ENCODE results near the gene KRT34.
"Not testable (repeated sequence)": the region's sequence is repeated elsewhere in the genome, so short reads cannot be mapped to it uniquely, and the experiment has no call there.

The KRT34 gene

DNA sequence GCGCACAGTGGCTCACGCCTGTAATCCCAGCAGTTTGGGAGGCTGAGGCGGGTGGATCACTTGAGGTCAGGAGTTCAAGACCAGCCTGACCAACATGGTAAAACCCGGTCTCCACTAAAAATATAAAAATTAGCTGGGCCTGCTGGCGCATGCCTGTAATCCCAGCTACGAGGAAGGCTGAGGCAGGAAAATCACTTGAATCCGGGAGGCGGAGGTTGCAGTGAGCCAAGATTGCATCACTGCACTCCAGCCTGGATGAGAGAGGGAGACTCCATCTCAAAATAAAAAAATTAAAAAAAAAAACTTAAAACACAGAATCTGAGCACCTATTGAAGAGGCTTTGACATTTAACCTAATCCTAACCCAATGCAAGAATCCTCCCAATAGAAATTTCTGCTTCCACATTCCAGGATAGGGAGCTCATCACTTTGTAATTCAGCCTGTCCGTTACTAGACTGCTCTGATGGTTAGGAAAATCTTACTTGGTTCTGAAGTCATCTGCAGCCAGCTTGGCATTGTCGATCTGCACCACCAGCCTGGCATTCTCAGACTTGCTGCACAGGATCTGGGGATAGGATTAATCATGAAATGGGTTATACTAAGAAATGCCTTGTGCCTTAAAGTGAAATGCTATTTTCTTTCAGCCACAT, 14.6 kb downstream of the KRT34 start:
- DNase-seq (ENCODE audit: low read depth in 2 of 2) = no peak

DNA sequence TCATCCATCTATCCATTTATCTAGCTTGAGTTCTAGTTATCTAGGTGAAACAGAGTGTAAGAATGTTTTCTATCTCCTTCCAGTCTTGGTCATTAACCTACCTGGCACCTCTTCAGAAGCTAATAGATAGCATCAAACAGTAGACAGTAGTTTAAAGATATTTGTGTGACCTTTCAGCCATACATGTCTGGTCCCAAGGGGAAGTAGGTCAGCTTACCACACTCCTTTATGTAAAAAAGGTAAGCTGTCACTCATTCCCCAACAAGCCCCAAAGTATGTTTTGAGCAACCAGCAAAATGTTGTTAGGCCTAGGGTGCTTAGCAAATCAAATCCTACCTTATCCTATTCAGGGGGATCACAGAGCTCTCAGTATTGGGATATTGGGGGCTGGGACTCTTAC, 16.0 kb downstream of the KRT34 start:
- no peak for DNase-seq (ENCODE audit: low read depth in 2 of 2)

DNA sequence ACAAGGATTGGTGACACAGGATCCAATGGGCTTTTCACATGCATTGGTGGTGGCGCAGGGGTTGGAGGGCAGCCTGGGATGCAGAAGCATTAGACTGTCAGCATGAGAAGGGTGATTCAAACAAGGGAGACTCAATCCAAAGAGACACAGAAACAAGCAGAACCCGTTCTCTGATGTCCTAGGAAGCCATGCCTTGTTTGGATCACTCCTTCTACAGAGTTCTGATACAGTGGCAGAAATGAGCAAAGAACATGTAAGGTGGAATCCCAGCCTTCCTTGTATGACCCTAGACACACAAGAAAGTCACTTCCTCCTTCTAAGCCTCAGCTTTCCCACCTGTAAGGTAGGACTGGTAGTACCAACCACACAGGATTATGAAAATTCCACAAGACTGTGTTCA, 18.2 kb downstream of the KRT34 start:
- no peak for DNase-seq (ENCODE audit: low read depth in 2 of 2)

DNA sequence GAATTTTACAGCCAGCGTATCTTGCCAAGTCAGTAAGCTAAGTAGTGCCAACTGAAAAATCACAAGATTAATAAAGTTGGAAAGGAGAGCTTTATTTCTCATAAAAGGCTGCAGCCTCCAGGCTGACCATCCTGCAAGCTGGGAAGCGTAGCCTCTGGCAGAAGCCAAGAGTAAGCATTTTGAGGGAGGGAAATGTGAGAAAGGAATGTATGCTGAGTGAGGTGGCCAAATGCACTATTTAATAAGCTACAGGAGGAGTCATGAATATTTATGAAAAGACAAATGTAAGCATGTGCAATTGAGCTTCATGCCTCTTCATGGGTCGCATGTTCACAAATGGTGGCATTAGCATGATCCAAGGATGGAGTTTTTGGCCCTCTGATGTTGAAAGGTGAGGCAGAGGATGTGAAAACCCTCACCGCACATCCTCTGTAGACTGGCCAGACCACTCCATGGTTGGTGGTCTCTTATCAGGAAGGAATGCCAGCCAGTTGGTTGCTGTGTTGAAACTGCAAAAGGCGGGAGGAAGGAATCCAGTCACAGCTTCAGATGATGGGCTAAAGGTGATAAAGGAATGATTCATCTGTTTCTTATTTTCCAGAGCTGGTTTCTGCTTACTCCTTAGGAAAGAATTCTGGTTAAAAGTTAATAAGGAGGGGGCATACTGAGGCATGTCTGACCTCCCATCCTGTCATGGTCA, 21.7 kb downstream of the KRT34 start:
- DNase-seq (ENCODE audit: low read depth in 2 of 2) = no peak

DNA sequence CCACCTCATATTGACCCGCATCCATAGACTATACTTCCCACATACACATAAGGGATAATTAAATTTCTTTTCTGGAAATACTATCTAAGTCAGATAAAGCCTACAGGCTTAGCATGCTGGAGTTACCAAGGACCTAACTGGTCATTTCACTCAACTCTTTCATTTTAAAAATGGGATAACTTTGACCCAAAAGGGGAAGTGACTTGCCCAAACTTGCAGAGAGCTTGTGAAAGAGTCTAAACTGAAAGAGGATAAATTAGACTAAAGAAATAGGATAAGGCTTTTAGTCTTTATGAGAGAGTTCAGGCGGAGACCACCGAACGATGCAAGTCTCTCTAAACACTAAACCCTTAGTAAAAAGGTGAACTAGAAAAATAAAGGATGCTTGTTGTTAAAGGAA, 27.6 kb downstream of the KRT34 start:
- no peak for DNase-seq (ENCODE audit: low read depth in 2 of 2)

DNA sequence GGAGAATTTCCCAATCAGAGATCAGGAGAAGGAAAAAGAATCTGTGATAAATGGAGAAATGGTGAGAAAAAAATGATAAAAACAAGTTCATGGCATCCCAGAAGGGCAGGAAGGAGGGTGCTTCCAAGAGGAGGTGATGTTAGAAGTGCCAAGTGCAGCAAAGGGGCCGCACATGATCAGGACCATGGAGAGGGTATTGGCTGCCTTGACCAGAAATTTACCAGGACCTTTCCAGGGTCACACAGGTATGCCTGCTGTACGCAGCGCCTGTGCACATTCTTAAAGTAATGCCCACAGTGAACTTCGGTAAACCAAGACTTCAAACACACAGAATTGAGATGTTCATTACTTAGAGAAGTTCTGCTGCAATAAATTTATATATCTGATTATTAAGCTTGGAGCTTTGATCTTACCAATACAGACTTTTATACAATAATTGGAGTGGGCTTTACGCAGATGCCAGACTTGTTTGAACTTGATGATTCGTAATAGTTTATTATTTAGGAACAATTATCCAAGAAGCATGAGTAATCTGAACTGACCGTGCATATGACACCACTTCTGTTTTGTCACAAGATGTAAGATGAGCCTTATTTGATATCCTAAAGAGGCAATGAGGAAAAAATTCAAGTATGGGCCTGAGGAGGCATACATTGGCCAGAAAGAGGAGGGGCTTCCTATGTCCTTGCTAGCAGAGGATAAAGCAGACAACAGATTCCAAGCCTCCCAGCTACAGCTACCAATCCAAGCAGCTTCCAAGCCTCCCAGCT, 29.3 kb downstream of the KRT34 start:
- DNase-seq (ENCODE audit: low read depth in 2 of 2) = no peak

DNA sequence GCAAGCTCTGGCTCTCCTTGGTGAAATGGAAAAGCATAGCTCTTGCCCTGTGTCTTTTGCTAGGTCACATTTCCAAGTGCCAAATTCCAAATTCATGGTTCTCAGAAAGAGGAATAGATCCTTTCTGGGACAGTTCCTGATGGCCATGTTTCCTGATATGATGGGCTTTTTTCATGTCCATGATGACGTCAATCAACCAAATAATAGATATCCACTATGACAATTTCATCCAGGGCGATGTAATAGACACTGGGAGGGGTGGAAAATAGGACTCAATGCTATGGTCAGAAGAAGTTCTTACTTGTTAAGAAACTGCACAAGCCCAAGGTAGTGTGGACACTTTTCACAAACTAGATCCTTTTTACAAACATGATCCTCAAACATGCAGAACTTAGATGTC, 30.9 kb downstream of the KRT34 start:
- no peak for DNase-seq (ENCODE audit: low read depth in 2 of 2)

DNA sequence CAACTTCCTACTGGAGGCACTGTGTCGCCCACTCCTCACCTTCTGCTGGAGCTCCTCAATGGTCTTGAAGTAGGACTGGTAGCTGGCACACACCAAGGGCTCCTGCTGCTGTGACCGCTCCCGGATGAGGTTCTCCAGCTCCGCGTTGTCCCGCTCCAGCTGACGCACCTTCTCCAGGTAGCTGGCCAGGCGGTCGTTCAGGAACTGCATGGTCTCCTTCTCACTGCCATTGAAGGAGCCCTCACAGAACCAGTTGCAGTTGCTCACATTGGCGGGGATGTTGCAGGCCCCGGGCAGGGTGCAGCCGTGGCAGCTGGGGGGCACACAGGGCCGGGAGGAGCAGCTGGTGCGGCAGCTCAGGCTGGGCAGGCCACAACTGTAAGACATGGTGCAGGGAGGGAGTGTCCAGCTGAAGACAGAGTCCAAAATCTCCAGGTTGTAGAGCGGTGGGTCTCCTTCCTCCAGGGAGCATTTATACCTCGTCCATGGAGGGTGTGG, 31.7 kb downstream of the KRT34 start, which contains the start of gene KRT33A:
TSS of gene KRT33A (minus strand) at position 448 of the 498 bp plus-strand sequence. CDS start at position 387, 61 bp downstream.
- DNase-seq (ENCODE audit: low read depth in 2 of 2) = not testable (repeated sequence)

DNA sequence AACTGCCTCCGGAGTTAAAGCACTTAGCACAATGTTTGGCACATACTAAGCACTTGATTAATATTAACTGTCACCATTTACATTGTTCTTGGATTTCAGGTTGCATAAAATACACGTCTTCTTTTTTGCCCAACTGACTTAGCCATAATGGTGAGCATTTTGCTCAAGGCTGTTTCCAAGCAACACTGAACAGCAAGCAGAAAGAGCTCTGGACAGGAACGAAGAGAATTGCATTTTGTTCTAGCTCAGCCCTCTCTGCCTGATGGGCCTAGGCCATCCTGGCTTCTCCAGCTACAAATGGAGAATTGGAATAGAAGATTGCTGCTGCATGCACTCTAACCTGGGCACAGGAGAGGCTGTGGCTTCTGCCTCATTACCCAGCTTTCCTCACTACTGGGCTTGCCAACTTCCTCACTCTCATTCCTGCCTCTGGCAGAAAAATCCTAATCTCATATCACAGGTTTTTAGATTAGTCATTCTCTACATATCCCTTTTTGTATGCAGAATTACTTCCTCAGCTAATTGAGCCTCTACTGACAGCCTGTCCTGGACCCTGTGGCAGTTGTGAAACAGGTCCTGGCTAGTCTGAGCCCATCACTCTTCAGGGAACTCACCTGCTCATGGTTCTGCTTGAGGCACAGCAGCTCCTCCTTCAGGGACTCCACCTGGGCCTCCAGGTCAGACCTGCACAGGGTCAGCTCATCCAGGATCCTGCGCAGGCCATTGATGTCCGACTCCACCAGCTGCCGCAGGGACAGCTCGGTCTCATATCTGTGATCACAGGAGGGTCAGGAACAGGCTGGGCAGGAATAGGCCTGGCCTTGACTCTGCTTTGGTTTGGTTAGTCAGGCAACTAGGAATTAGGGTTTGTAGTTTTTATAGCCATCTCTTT, 34.0 kb downstream of the KRT34 start:
- DNase-seq (ENCODE audit: low read depth in 2 of 2) = no peak

DNA sequence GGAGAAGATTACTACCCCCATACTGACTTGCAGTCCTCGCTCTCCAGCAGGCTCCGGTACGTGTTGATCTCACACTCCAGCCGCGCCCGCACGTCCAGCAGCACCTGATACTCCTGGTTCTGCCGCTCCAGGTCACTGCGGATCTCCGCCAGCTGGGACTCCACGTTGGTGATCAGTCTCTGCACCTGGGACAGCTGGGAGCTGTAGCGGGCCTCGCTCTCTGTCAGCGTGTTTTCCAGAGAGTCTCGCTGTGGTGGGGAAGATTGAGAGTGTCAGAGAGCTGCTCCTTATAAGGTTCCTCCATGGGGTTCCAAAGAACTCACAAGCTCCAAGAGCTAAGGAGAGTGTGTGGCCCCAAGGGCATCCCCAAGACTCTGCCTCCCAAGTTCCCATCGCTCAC, 35.7 kb downstream of the KRT34 start:
- not testable (repeated sequence) for DNase-seq (ENCODE audit: low read depth in 2 of 2)

DNA sequence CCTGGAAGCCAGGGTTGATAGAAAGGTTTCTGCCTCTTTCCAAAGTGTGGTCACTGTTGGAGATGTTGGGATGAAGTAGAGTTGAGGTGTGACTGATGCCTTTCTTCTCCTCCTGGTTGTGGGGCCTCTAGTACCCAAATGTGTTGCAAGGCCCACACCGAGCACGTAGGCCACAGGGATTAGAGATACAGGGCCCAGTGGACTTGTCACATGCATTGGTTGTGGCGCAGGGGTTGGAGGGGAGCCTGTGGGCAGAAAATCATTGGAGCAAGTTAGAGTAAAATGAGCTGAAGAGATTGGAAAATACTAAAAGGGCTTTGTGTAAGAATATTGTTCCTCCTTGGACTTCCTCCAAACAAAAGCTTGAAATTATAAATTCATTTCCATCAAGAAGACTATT, 36.1 kb downstream of the KRT34 start:
- DNase-seq (ENCODE audit: low read depth in 2 of 2) = no peak

DNA sequence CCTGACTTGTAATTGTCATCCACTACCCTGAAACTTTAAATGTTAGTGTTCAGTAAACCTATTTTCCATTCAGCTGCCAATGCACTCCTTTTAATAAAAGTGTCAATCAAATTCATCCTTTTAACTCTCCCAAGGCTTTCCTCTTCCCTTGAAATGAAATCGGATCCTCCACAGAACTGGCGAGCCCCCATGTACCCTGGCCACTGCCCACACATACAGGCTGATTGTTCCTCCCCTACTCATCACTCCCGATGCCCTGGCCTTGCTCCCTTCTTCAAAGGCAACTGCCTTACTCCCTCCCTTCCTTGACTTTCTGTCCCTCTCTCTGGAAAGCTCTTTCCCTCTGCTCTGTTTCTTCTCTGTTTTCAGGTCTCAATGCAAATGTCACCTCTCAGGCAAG, 39.1 kb downstream of the KRT34 start:
- DNase-seq (ENCODE audit: low read depth in 2 of 2) = no peak

DNA sequence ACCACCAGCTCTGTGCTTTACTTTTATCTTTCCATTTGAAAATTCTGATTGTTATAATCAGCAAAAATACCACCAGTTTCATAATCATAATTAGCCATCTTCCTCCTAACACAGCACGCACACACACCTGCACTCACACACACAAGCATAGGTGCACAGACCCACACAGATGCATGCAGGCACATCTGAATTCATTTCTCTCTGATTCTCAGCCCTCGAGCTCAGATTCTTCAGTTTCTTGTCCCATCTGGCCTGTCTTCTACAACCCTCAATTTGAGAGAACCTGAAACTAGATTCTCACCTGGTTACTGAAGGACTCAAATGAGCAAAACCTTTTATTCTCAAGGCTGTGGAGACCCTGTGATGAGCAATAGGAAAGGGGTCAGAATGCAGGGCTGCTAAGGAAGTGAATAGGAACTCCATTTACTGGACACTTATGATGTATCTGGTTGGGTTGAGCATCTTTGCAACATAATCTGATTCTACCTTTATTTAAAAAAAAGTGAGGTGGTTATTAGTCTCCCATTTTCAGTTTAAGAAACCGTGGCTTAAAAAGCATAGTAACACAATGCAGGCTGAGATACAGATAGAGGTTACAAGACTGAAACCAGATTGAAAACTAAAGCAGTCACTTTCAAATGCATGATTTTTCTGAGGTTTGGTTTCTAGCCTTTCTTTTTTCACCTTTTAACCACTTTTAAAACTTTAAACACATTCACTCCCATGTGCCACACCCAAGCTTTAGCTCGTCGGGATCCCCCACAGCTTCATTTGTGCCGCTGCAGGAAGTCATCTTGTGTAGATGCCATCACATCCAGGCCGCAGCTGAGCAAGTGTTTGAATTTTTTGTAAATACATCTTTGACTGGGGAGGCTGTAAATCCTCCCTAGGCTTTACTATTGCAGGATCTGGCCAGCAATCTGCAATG, 40.9 kb downstream of the KRT34 start:
- no peak for DNase-seq (ENCODE audit: low read depth in 2 of 2)

DNA sequence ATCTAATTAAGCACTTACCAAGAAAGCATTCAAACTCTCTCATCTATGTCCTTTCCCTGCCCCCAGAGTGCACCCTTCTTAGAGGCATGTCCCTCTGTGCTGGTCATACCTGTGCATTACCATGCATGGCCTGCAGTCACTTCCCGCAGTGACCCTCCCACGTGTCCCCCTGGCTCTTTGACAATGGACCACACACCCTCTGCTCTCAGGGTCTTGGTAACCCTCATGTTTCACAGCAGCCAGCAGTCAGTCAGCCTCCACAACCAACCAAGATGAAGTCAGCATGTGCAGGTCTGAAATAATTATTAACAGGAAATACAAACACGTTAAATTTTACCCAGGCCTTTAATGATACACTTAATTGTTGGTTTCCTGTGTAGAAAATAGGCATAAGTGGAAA, 41.6 kb downstream of the KRT34 start:
- DNase-seq (ENCODE audit: low read depth in 2 of 2) = no peak

DNA sequence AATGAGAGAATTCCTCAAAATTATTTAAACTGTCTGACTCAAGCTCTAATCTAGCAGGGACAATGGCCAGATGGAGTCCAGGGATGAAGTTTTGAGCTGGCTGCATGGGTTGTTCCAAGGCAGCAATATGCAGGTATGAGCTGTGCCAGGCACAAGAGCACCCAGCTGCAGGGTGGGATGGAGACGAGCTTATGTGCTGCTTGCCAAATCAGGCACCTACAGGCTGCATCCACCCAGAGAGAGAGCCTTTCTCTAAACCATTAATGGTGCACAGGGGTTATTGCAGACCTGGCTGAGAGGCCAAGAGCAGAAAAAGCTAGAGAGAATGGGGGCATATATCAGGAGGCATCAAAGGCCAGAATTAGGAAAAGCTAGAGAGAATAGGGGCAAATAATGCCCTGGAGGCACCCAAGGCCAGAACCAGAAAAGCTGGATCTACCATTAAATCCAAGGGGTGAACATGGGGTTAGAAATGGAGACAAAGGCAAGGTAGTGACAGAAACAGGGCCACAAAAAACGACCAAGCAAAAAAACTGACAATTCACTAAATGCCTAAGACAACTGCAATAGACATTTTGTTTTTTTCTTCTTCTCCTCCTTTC, 42.4 kb downstream of the KRT34 start:
- DNase-seq (ENCODE audit: low read depth in 2 of 2) = no peak

DNA sequence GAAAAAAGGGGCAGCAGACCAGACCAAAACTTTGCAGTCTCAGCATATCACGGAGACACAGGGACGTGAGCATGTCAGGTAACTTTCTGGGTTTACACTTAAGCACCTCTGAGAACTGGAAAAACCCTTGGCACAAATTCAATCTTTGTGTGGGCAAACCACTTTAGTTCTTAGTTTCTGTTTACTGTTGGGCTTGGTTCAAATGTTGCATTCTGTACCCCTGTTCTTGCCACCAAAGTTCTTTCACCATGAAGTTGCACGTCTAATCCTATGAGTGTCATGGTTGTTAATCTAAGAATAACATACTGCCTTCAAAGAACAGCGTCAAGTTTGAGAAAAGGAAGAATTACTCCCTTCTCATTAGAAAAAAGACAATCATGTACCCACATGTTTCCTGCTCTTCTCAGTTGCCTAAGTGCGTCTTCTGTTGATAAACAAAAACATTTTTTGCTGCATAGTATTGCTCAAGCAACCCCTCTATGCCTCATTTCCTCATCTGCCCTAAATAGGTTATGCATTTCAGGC, 43.1 kb downstream of the KRT34 start:
- DNase-seq (ENCODE audit: low read depth in 2 of 2) = no peak

DNA sequence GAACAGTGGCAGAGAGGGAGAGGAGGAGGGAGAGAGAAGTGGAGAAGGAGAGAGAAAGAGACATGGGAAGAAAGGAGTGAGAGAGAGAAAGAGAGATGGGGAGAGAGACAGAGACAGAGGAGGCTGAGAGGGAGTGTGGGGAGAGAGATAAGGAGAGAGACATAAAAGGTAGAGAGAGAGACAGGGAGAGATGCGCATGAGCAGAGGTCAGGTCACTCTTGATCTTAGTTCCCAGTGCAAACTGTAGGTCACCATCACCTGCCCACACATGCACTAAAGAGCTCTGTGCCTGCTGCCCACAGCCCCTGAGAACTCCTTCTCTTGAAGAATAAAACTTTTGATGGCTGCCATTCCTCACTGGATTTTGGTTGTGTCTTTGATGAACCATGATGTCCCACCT, 46.4 kb downstream of the KRT34 start:
- no peak for DNase-seq (ENCODE audit: low read depth in 2 of 2)

DNA sequence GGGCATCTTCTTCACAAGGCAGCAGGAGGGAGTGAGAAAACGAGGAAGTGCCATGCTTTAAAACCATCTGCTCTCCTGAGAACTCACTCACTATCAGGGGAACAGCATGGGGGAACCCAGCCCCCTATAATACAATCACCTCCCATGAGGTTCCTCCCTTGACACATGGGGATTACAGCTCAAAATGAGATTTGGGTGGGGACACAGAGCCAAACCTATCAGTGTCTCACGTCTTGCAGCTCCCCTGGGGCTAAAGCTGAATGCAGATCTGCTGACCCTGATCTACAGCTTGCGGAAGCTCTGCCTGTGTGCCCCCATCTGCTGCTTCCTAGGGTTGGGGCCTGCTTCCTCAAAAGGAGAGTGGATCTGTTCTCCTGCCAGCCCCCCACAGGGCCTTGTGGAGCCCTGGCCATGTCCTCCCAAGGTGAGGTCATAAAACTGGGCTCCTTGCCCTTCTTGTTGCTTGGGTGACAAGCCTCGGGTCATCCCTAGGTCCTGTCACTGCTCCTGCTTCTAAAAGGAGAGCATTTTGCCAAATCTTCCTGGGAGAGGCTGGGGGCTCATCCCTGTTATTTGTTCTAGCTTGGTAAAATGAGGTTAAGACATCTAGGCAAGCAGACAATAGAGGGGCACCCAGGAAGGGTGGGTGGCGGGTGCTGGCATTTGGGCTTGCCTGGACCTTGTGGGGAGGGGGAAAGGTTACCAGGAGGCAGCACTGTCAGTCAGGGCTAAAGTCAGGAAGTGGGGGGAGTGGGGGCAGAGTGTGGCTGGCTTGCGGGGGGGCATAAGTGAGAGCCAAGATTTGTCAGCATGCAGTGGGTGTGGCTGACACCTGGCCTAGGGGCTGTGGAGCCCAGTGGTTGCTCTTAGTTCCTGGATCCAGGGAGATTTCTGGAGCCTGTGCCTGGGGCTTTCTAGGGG, 47.5 kb downstream of the KRT34 start:
- no peak for DNase-seq (ENCODE audit: low read depth in 2 of 2)

DNA sequence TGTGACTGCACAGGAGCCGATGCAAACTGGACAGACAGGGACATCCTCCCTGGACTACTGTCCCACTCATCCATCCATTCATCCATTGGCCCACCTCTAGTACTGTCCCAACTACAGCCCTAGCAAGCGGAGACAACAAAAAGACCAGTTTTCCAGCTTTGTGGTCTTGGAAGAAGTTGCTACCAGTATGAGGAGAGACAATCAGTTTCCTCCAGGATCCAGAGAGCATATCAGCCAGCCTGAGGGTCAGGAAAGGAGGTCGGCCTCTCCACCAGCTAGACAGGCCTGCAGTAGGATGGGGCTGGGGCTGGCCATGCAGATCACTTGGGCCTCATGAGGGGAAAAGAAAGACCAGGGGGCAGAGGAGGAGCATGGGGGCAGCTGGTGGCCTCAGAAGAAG, 48.3 kb downstream of the KRT34 start:
- no peak for DNase-seq (ENCODE audit: low read depth in 2 of 2)
